DMS 273 (cell line): ENCODE results near the gene ITPR2.
A peak's percentile ranks its signal among the peaks of the same experiment; 100 is the strongest.
"Not testable (repeated sequence)": the region's sequence is repeated elsewhere in the genome, so short reads cannot be mapped to it uniquely, and the experiment has no call there.

Experiments
- DNase-seq: peaks from one replicate; lab custom pipeline; 2025; ENCODE audit not compliant: unreplicated experiment; lab: John Stamatoyannopoulos, UW

Gene ITPR2

DNA sequence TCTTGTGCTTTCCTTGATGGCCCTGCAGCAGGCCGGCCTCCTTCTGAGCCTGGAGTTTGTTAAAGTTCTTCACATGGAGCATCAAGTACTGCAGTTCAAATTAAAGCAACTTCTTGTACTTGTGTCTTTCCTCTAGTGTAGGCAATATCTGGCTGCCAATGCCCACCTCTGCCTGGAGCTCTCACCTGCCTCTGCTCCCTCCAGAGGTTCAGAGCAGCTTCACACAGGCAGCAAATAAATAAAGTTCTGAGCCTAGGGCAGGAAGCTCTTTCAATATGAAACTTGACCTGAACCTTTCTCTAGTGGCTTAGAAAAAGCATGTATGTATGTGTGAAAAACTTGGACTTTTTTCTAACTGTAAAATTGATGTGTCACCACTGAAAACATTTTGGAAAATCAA is 65.9 kb downstream of the ITPR2 start:
- no peak for DNase-seq

DNA sequence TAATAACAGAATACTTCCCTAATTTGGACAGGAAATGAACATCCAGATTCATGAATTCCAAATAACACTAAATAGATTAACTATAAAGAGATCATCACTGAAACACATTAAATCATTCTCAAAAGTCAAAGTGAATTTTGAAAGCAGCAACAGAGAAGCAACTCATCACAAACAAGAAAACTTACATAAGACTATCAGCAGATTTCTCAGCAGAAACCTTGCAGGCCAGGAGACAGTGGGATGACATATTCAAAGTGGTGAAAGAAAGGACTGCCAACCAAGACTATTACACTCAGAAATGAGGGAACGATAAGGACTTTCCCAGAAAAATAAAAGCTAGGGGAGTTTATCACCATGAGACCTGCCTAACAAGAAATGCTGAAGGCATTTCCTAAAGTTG is 70.8 kb downstream of the ITPR2 start:
- no peak for DNase-seq

DNA sequence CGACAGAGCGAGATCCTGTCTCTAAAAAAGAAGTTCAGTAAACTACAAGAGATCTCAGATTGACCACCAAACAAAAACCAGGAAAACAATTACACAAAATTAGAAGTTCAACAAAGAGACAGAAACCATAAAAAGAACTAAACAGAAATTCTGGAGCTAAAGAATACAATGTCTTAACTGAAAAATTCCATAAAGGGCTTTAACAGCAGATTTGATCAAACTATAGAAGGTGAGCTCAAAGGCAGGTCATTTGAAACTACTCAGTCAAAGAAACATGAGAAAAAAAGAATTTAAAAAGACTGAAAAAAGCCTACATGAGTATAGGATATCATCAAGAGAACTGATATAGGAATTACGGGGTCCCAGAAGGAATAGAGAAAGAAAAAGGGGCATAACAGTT is 71.2 kb downstream of the ITPR2 start:
- no peak for DNase-seq

DNA sequence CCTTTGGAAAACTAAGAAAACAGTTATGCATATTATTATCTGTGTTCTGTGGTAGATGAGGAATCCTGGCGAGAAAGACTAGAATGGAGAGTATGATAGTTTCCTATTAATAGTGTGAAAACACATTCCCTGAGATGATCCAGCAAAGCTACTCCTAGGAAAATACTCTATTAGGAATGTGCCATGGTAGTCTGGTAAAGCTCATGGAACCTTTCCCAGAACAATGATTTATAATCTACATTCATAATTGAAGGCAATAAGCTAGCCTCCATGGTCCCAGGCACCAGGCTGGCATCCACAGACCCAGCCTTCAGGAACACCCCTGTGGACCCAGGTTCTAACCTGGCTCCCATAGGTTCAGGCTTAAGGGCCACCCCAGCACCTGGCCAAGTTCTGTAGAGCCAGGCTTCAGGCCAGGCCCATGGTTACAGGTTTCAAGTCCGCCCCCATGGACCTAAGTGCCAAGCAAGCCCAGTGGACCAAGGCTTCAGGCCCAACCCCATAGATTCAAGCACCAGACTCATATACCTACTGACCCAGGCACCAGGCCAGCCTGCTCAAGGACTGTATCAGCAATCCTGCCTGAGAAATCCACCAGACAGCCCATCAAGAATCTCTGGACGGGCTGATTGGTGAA is 72.2 kb downstream of the ITPR2 start:
- no peak for DNase-seq

DNA sequence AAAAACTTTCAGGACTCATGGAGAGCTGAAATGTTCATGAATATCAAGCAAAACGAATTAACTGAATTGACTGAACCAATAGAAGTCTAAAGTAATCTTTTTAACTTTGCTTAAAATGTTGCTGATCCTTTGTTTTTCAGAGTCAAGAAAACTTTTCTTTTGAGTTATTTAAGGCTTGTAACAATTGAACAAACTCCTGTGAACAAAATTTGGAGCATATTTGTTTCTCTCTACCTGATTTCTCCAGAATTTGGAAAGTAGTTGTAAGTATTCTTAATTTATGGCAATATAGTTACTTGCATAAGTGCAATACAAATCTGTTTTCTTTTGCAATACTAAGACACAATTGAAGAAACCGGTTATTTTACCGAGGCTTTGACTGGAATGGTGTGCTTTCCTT is 77.6 kb downstream of the ITPR2 start:
- DNase-seq: not testable (repeated sequence)

DNA sequence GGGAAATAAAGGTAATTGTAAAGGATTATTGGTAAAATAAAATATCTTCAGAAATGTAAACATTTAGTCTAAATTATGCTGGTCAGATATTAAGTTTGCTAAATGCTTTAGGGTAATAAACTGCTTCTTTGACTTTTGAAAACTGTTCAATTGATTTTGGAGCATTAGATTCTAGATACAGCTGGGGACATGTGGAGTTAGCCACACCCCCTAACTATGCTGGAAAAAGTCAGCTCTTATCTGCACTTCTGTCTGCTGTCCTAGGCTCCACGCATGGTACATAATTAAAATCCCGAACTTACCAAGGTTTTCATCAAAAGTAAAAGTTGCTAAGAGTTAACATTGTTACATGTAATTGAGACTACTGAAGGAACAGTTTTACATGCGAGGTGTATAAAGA is 78.8 kb downstream of the ITPR2 start:
- DNase-seq: no peak

DNA sequence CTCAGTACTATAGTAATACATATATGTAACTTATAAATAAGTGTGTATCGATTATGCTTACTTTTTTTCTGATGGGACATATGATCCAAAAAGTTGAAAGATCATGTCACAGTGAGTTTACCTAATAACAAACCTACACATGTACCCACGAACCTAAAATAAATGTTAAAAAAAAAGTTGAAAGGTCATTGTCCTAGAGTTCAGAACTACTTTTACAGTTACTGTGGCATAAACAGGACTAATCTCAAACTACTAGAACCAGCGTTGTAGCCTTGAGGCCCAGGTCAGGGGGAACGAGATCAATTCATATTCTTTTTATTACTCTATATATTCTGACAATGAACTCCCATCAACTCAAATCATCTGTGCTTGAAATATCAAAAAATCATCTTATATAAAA is 81.8 kb downstream of the ITPR2 start:
- no peak for DNase-seq

DNA sequence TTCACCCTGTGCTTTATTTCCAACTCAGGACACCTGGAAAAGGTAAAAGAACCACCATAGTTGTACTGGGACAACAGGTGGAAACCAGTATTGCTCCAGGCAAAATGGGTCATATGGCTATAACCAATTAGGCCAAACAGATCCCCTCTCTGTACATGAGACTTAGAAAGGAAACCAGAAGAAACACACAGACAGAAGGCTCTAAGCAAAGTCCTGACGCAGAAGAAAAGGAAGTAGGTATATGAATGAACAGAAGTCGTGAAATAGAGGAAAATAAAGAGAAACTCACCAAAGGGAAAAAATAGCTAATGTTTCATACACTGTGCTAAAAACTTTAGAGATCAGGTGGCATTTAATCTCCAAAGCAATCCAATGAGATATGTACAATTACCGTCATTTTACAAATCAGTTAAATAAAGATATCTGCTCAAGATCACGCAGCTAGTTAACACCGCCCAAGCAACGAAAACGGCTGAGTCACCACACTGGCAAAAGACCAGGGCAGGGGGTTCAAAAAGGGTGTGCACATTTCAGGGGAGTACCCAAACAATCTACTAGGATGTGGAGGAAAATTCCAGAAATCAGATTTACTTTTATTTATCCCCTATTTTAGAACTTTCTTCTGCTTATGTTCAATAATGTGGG is 82.3 kb downstream of the ITPR2 start:
- DNase-seq: no peak

DNA sequence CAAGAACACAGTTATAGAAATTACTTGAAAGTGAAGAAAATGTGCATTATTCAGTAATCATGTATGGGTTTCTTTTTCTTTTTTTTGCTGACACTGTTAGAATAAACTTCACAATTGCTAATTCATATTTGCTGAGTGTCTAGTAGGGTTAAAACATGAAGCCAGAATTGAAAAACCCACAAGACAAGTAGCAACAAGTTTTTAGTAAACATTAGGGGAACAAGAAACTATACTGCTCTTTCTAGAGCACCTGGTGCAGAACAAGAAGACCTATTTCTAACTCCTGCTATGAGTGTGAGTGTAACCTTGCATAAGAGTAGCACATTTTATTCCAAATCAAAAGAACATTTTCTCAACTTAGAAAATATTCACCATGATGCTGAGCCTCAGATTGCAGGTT is 83.2 kb downstream of the ITPR2 start:
- DNase-seq: no peak

DNA sequence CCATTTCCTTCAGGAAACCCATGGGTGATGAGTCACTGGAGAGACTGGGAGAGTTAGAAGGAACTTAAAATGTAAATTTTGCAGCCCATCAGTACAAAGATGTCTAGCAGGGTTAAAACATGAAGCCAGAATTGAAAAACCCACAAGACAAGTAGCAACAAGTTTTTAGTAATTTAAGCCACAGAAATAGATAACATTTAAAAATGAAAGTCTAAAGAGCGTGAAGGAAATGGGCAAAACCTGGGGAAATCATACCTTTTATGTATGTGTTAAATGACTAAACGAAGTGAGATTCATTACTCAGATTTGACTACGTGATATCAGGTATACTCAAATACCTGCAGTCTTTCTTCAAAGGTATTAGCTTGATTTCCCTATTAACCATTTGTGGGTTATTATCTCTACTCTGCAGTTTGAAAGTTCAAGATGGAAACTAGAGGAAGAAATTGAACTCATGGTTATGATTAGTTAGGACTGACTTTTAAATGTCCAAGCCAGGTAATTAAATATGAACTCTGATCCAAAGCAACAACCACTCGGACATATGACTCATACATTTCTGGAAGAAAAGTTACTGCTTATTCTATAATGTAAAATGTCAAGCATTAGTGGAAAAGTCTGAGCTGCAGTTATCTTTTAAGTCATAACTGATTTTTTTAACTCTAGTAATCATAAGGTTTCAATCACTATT is 84.1 kb downstream of the ITPR2 start:
- no peak for DNase-seq

DNA sequence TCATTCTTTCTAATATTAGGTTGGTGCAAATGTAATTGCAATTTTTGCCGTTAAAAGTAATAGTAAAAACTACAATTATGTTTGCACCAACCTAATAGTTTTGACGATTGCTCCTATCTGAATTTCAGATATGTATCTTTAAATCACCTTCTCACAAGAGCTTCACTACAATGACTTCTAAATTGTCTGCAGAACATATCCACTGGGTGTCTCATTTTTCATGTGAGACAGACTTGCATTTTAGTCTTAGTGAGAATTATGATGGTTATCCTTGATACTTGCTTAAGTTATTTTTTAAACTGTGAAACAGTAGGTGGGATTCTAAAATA is 84.6 kb downstream of the ITPR2 start:
- DNase-seq: no peak

DNA sequence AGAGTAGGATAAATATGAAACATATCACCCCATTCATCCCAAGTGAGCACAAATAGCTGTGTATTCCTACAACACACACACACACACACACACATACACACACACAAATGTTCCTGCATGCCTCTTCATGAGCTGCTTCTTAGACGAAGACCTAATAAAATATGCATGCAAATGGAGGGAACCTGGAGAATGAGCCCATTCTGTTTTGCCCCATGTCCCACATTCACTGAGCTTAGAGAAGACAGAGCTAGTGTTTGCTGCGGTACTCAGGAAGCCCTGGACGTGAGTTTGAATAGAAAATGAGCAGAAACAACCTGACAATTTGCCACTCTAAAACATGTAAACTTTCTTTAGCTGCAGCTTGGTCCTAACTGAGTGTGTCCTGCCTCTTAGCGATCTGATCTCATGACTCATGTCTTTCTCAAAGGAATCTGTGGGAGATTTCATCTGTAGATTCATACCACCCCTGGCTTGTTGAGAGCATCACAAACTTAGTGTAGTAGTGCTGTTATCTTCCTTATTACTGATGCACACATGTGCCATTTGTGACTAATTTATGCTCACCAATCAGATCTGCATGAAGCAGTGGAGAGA is 86.8 kb downstream of the ITPR2 start:
- DNase-seq: no peak

DNA sequence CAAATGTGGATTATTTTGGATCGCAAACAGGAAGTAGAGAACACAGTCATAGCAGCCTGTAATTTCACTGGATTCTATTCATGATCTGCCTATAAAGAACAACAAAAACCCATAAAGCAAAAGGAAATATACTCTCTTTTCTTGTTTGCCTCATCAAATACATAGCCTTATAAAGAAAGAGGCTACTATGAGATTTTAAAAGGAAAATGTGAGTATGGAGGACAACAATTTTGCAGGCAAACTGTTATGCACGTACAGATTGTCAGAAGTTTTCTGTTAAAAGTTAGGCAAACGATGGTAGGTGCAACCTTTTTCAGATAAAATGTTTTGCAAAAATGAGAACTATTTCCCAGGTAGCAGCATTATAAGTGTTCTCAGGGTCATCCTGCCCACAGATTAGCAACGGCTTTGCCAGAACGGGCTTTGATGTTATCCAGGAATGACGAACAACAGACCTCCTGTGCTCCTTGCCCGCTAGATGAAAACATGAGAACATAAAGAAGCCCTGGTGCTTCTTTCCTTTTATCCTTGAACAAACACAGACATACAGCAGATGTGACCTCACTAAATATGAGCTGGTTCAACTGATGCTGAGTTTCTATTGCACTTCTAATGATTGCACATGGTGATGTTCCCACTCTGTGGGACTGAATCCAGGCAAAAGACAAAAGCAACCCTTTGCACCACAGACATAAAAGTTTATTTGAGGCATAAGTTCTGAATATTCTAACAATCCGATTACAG is 88.1 kb downstream of the ITPR2 start:
- DNase-seq: no peak

DNA sequence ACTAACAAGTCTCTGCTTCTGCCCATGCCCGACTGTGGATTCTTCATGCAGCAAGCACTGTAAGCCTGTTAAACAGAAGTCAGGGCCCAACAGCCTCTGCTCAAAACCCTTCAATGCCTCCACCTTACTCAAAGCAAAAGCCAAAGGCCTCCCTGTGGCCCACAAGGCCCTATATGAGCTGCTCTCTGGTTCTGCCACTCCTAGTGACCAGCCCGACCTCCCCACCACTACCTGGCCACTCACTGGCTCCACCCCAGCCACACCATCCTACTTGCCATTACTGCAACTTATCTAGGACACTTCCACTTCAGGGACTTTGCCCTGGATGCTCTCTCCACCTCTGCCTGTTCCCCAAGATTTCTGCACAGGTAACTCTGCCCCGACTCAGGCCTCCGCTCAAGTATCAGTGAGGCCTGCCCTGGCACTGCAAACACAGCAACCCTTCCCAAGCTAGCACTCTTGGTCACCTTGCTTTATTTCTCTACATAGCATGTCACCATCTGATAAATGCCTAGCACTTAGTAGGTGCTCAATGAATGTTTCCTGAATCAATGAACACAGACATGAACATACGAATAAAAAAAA is 88.9 kb downstream of the ITPR2 start:
- DNase-seq: no peak

DNA sequence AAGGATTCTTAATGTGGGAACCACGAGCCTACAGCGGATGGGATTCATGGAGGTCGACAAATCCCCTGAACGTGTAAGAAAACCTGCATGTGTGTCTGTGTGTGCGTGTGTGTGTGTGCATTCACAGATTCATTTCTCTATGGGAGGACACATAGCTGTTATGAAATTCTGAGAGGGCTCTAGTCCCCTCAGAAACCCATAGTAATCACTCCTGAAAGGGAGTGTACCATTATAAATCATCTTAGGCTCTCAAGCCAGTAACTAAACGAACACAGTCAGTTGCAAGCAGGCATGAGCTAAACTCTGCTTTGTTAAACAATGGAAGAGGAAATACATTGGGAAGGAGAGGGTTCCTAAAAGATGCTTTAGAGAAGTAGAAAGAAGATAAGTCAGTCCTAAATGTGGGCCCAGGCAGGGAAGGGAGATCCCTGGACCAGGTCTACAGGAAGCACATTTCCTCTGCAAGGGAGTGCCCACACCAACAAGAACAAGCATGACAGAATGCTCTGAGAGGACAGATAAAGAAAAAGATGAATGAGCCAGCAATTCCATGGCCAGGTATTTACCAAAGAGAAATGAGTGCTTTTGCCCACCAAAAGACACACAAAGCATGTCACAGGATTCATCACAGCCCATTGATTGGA is 91.3 kb downstream of the ITPR2 start:
- no peak for DNase-seq

DNA sequence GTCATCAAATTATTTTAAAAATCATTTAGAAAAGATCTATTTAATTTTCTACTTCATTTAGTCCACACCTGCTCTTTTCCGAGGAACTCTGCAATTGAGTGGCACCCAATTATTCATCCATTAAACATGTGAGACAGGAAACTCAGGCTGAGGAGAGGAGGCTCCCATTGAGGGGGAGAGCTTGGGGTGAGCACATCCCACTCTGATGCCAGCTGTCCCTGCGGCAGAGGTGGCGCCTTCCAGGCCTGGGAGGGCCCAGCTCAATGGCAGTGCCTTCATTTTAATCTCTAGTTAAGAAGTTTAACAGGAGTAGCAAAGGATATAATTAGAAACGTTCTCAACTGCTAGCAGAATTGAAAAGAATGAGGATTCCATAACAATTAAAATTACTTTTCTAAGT is 92.0 kb downstream of the ITPR2 start:
- peak; percentile 38 for DNase-seq

DNA sequence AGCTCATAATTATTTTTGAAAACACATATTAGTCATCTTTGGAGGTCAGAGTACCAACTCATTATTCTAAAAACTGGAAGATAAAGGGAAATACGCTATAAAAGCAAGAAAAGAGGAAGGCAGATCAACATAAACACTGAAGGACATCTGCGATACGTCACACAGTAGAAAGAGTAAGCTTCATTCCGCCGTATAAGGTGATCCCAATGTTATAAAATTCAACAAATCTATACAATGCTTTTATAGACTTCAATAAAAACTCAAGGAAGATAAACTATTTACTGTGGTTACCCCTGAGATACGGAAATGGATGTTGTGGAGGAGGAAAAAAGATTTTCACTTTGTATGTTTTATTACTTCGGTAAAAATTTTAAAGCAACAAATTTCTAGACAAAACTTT is 92.6 kb downstream of the ITPR2 start:
- no peak for DNase-seq

DNA sequence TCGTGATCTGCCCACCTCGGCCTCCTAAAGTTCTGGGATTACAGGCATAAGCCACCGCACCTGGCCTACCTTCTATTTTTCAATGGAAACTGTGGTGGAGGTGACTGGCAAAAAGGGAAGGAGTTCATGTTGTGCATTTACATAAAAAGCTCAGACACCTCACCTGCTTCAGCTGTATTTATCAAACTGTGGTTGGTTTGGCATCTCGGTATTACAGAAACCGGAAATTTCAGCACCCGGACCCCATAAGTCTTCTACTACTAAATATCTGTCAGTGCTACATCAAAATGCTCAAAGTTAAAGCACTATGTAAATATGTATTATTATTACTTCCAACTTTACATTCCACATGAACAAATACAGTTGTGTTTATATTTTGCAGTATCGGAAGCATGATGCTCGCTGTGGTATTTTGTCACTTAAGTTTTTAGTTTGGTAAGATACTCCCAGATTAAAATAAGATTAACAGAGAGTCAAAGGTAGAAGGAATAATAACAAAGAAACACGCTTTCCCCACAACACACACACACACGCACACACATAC is 95.4 kb downstream of the ITPR2 start:
- no peak for DNase-seq

DNA sequence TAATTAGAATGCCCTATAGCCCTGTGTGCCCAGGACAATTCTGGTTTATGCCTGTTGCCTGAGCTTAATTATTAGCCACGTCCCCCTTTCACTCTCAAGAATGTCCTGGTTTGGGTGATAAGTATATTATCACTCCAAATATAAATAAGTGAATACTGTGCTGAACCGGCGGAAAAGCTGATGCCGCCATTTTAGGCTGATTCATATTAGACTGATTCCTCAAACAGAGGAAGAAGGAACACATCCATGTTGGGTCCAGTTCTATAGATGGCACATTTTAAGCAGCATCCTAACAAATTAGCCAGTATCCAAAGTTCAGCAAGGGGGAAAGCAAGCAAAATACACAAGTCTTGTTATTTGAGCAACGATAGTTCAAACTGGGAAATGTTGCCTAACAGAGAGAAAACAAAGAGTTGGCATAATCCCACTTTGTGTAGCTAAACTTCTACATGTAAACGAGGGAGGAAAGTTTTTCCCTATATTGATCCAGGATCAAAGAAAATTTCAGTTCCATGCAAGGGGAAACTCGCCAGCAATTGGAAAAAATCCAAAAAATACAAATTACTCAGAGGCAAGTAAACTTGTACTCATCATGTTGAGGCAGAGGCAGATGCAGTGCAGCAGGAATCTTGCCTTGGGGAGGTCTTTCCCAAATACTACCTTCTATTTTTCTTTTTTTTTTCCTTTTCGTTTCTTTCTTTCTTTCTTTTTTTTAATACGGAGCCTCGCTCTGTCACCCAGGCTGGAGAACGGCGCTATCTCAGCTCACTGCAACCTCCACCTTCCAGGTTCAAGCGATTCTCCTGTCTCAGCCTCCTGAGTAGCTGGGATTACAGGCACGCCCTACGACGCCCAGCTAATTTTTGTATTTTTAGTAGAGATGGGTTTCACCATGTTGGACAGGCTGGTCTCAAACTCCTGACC is 96.2 kb downstream of the ITPR2 start:
- DNase-seq: no peak
